ENCODE data around the gene VIT.

The VIT gene

DNA sequence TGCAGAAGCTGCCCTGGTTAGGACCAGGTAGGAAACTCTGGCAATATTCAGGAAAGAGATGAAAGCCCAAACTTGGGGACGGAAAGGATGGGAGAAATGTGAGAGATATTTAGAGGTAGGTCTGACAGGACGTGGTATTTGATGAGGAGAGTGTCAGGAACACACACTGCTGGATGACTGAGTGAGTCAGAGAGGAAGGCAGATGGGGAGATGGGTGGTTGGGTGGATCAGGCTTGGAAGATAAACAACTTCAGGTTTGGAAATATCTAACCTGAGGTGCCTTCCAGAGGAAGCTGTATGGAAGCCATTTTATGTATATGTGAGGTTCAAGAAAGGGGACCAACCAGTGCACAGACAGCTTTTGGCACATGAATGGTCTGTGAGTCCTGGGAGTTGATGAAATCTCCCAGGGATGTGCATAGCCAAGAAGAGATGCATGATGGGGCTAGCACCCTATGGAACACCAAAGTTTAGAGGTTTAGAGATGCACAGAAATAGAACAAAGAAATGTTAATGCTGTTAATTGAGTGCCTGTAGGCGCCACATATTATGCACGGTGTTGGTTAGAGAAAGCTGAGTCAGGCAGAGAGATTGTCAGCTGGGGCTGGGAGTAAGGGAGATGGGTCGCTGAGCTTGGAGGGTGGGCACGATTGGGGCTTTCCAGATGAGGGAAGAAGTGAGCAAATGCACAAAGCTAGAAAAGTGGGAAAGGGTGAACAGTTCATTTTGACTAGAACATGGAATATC, 101.0 kb downstream of the VIT start:
- no peak for DNase-seq
- no peak overlapping the region for H3K4me3 Mint-ChIP-seq
- no peaks in the 10 kb centered on the region for H3K9me3 Mint-ChIP-seq
- no peaks in the 10 kb centered on the region for H3K4me1 Mint-ChIP-seq
- H3K27me3 Mint-ChIP-seq (ENCODE audit: low read depth, poor library complexity), result peaks cover 3% of the 10 kb centered on the region
- TF ChIP-seq CTCF (IDR thresholded peaks at IDR 0.05), result no peak
- peak overlapping the region; percentile 7 for H3K27ac Mint-ChIP-seq
- H3K36me3 Mint-ChIP-seq (ENCODE audit: low read depth), result no peaks in the 10 kb centered on the region

- Mint-ChIP-seq H3K4me1 (no peaks in the 10 kb centered on the region), H3K36me3 (ENCODE audit: low read depth) (no peaks in the 10 kb centered on the region), H3K27ac (peak overlapping the region; percentile 37), H3K4me3 (no peak overlapping the region), H3K9me3 (no peaks in the 10 kb centered on the region), H3K27me3 (ENCODE audit: low read depth, poor library complexity) (no peaks in the 10 kb centered on the region)
- DNase-seq, result no peak
- TF ChIP-seq CTCF (IDR thresholded peaks at IDR 0.05), result no peak
Observed at GRCh38 chr2:36798724-36799123, 102.2 kb downstream of the VIT start.

DNA sequence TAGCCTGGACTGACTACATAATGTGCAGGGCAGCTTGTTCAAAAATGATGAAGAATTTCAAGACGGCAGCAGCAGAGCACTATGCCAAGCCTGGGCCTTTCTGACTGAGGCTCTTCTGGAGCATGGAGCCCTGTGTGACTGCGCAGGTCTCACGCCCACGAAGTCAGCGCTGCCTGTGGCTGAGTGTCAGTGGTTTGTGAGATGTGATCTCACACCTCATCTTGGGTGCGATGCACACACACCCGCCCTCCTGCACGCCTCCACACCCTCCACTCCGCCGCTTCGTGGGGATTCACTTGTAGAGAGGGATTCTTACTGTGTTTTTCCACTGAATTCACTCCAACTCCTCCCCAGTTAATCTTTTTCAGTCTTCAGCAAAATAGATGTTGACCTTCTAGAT, 103.9 kb downstream of the VIT start:
- no peak for DNase-seq
- Mint-ChIP-seq H3K9me3 (no peaks in the 10 kb centered on the region), H3K4me3 (no peak overlapping the region), H3K36me3 (ENCODE audit: low read depth) (no peaks in the 10 kb centered on the region), H3K4me1 (no peaks in the 10 kb centered on the region), H3K27me3 (ENCODE audit: low read depth, poor library complexity) (no peaks in the 10 kb centered on the region), H3K27ac (no peak overlapping the region)
- TF ChIP-seq CTCF (IDR thresholded peaks at IDR 0.05), result no peak

DNA sequence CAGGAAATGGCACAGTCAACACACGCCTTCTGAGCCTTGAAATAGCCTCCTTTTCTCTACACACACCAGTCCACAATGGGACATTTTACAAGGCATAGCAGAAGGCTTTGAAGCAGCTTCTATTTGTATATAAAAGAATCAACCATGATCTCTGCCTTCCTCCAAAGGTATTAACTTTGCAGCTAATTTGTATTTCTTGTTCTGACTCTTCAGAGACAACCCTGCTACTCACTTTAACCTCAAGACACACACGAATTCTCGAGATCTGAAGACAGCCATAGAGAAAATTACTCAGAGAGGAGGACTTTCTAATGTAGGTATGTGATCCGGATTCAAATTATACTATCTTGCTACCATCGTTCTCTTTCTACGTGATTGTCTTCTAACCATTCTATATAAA, 104.6 kb downstream of the VIT start:
- Mint-ChIP-seq H3K4me3 (no peak overlapping the region), H3K27me3 (ENCODE audit: low read depth, poor library complexity) (no peaks in the 10 kb centered on the region)

GRCh38 chr2:36802952-36803351, 106.4 kb downstream of the VIT start:
- no peak for DNase-seq
- Mint-ChIP-seq H3K4me1 (peaks cover 8% of the 10 kb centered on the region), H3K27me3 (ENCODE audit: low read depth, poor library complexity) (no peaks in the 10 kb centered on the region), H3K36me3 (ENCODE audit: low read depth) (no peaks in the 10 kb centered on the region), H3K27ac (no peak overlapping the region), H3K9me3 (peaks cover 11% of the 10 kb centered on the region), H3K4me3 (no peak overlapping the region)
- no peak for TF ChIP-seq CTCF (IDR thresholded peaks at IDR 0.05)

More for the DNA sequence above, 104.6 kb downstream of the VIT start:
- Mint-ChIP-seq H3K9me3 (no peaks in the 10 kb centered on the region), H3K27ac (no peak overlapping the region), H3K4me1 (peaks cover 5% of the 10 kb centered on the region), H3K36me3 (ENCODE audit: low read depth) (no peaks in the 10 kb centered on the region)
- TF ChIP-seq CTCF (IDR thresholded peaks at IDR 0.05), result no peak
- no peak for DNase-seq

GRCh38 chr2:36805635-36806224, 109.2 kb downstream of the VIT start:
- no peak for TF ChIP-seq CTCF (IDR thresholded peaks at IDR 0.05)
- no peak overlapping the region for H3K4me3 Mint-ChIP-seq
- peaks cover 8% of the 10 kb centered on the region for H3K4me1 Mint-ChIP-seq
- no peaks in the 10 kb centered on the region for H3K36me3 Mint-ChIP-seq (ENCODE audit: low read depth)
- H3K27me3 Mint-ChIP-seq (ENCODE audit: low read depth, poor library complexity), result no peaks in the 10 kb centered on the region
- no peak overlapping the region for H3K27ac Mint-ChIP-seq
- no peak for DNase-seq
- H3K9me3 Mint-ChIP-seq, result peaks cover 11% of the 10 kb centered on the region

All from nephron progenitor cell (in vitro differentiated cells).